B cell (primary cell): Measurements from ENCODE around the gene FAM53B.

Experiments used
- EZH2 ChIP-seq: IDR thresholded peaks from 2 replicates; pipeline ENCODE4 v1.6.1; 2012; ENCODE audit warnings: borderline replicate concordance, low read depth, mild to moderate bottlenecking, moderate library complexity, low read length; ENCODE audit not compliant: insufficient read depth, poor library complexity, severe bottlenecking
- TF ChIP-seq, protein P1 (sequence below): fragments of 200-600 bp; IDR thresholded peaks from one replicate; pipeline ENCODE4 v1.8.0; 2022; ENCODE audit warnings: antibody characterized with exemption, mild to moderate bottlenecking

DNA sequence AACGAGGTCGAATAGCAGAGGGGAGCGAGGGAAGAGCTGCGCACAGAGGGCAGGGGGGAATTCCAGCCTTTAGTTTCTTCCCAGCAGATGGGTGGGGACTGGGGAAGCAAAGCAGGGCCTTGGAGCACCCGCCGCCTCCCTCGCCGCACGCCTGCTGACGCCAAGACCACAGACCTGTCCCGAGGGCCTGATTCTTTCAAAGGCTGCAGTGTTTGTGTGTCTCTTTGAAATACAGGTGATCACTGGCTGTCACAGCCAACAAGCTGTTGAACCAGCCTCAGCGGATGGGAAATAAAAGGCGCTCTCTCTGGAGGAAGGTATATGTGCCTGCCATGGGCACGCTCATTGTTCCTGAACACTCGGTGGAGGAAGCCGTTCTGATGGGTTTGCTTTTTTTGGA is 119.3 kb downstream of the FAM53B start:
- TF ChIP-seq, protein P1, sequence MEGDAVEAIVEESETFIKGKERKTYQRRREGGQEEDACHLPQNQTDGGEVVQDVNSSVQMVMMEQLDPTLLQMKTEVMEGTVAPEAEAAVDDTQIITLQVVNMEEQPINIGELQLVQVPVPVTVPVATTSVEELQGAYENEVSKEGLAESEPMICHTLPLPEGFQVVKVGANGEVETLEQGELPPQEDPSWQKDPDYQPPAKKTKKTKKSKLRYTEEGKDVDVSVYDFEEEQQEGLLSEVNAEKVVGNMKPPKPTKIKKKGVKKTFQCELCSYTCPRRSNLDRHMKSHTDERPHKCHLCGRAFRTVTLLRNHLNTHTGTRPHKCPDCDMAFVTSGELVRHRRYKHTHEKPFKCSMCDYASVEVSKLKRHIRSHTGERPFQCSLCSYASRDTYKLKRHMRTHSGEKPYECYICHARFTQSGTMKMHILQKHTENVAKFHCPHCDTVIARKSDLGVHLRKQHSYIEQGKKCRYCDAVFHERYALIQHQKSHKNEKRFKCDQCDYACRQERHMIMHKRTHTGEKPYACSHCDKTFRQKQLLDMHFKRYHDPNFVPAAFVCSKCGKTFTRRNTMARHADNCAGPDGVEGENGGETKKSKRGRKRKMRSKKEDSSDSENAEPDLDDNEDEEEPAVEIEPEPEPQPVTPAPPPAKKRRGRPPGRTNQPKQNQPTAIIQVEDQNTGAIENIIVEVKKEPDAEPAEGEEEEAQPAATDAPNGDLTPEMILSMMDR = no peak
- TF ChIP-seq EZH2 = no peak
